Measurements from ENCODE around the gene SLC16A10. TPM values are rescaled to one million over a fixed set of nuclear protein-coding genes. Genes with fewer than 3 reads are reported as not detected.

Gene SLC16A10
- total RNA-seq, 1 experiment from 2014 or later: 2.9 TPM

DNA sequence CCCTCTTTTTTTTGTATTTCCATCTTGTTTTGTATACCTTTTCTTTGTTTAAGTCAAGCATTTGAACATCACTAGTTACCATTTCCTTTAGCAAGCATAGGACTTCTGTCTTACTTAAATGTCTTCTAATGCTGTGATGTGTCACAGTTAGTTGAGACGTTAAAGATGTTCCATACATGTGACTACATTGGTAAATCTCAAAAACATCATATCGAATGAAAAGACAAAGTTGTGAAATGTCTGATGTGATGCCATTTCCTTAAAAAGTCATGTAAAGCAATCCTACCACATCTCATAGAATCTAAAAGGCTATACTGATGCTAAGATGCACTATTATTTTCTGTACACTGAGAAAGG, 26.8 kb downstream of the SLC16A10 start:
- ChIA-PET POLR2A (ENCODE audit: unreplicated experiment) (no interaction called here), CTCF (no interaction called here)
- BruUV-seq (replicated peaks): no TSS peak
- Histone ChIP-seq H3K9me3 (ENCODE audit: low read length) (no peaks in the 10 kb centered on the region), H3F3A (ENCODE audit: low read length, unreplicated experiment) (no peaks in the 10 kb centered on the region), H3K4me1 (ENCODE audit: insufficient read depth, low read length) (no peaks in the 10 kb centered on the region), H3K9ac (ENCODE audit: low read length) (no peak overlapping the region), H4K20me1 (ENCODE audit: low read length) (no peaks in the 10 kb centered on the region), H2AFZ (ENCODE audit: low read length) (no peak overlapping the region), H3K36me3 (ENCODE audit: low read depth, low read length) (no peaks in the 10 kb centered on the region), H3K79me2 (ENCODE audit: low read length) (no peaks in the 10 kb centered on the region), H3K4me3 (ENCODE audit: low read length) (no peak overlapping the region), H3K9me2 (replicated peaks; ENCODE audit: low read length) (no peaks in the 10 kb centered on the region), H3K27ac (ENCODE audit: low read length) (no peak overlapping the region), H3K4me2 (ENCODE audit: low read length) (no peak overlapping the region), H3K27me3 (ENCODE audit: low read length) (no peaks in the 10 kb centered on the region)
- DNase-seq: no peak
- ATAC-seq: no peak
- TF ChIP-seq, protein P1, sequence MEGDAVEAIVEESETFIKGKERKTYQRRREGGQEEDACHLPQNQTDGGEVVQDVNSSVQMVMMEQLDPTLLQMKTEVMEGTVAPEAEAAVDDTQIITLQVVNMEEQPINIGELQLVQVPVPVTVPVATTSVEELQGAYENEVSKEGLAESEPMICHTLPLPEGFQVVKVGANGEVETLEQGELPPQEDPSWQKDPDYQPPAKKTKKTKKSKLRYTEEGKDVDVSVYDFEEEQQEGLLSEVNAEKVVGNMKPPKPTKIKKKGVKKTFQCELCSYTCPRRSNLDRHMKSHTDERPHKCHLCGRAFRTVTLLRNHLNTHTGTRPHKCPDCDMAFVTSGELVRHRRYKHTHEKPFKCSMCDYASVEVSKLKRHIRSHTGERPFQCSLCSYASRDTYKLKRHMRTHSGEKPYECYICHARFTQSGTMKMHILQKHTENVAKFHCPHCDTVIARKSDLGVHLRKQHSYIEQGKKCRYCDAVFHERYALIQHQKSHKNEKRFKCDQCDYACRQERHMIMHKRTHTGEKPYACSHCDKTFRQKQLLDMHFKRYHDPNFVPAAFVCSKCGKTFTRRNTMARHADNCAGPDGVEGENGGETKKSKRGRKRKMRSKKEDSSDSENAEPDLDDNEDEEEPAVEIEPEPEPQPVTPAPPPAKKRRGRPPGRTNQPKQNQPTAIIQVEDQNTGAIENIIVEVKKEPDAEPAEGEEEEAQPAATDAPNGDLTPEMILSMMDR (conservative IDR thresholded peaks at IDR 0.05; ENCODE audit: low read depth, low read length): no peak
- TF ChIP-seq EZH2phosphoT487 (IDR thresholded peaks at IDR 0.05; ENCODE audit: borderline replicate concordance, low read length): no peak
- TF ChIP-seq EZH2 (IDR thresholded peaks at IDR 0.05; ENCODE audit: low read length, unreplicated experiment): no peak
- intact Hi-C loops (cut with micrococcal nuclease): no loop called here

DNA sequence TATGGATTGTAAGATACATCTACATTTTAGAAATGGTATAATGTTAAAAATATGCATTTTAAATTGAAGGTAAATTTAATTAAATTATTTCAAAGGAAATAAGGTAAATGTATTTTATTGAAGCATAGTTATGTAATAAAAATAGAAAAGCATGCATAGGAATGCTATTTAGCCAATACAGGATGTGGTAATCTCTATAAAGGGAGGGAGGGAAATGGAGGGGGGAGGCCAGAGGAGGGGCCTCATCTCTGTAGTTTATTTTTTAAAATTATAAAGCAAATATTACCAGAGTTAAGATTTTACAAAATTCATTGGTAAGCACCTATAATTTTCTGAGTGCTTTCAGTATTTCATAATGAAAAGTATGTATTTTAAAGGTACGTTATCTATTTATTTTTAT, 27.2 kb downstream of the SLC16A10 start:
- Histone ChIP-seq H3K4me2 (ENCODE audit: low read length) (no peak overlapping the region), H3K36me3 (ENCODE audit: low read depth, low read length) (no peaks in the 10 kb centered on the region), H3K4me1 (ENCODE audit: insufficient read depth, low read length) (no peaks in the 10 kb centered on the region), H3K9ac (ENCODE audit: low read length) (no peak overlapping the region), H2AFZ (ENCODE audit: low read length) (no peak overlapping the region), H3K27me3 (ENCODE audit: low read length) (no peaks in the 10 kb centered on the region), H4K20me1 (ENCODE audit: low read length) (no peaks in the 10 kb centered on the region), H3K9me3 (ENCODE audit: low read length) (no peaks in the 10 kb centered on the region), H3F3A (ENCODE audit: low read length, unreplicated experiment) (no peaks in the 10 kb centered on the region), H3K27ac (ENCODE audit: low read length) (no peak overlapping the region), H3K79me2 (ENCODE audit: low read length) (no peaks in the 10 kb centered on the region), H3K4me3 (ENCODE audit: low read length) (no peak overlapping the region), H3K9me2 (replicated peaks; ENCODE audit: low read length) (no peaks in the 10 kb centered on the region)
- no TSS peak for BruUV-seq (replicated peaks)
- TF ChIP-seq, protein P1 (conservative IDR thresholded peaks at IDR 0.05; ENCODE audit: low read depth, low read length): no peak
- TF ChIP-seq EZH2 (IDR thresholded peaks at IDR 0.05; ENCODE audit: low read length, unreplicated experiment) (no peak), EZH2phosphoT487 (IDR thresholded peaks at IDR 0.05; ENCODE audit: borderline replicate concordance, low read length) (no peak)
- POLR2A ChIA-PET (ENCODE audit: unreplicated experiment): no interaction called here
- CTCF ChIA-PET: no interaction called here
- no peak for DNase-seq
- ATAC-seq: no peak
- intact Hi-C loops (cut with micrococcal nuclease): no loop called here

- Histone ChIP-seq H3K4me1 (ENCODE audit: insufficient read depth, low read length) (no peaks in the 10 kb centered on the region), H3K36me3 (ENCODE audit: low read depth, low read length) (no peaks in the 10 kb centered on the region), H3K79me2 (ENCODE audit: low read length) (no peaks in the 10 kb centered on the region), H3K4me3 (ENCODE audit: low read length) (no peak overlapping the region), H3K9me2 (replicated peaks; ENCODE audit: low read length) (no peaks in the 10 kb centered on the region), H3K4me2 (ENCODE audit: low read length) (no peak overlapping the region), H3K9ac (ENCODE audit: low read length) (no peak overlapping the region), H2AFZ (ENCODE audit: low read length) (no peak overlapping the region), H4K20me1 (ENCODE audit: low read length) (no peaks in the 10 kb centered on the region), H3K27me3 (ENCODE audit: low read length) (no peaks in the 10 kb centered on the region), H3F3A (ENCODE audit: low read length, unreplicated experiment) (no peaks in the 10 kb centered on the region), H3K27ac (ENCODE audit: low read length) (no peak overlapping the region), H3K9me3 (ENCODE audit: low read length) (no peaks in the 10 kb centered on the region)
- ATAC-seq: no peak
- POLR2A ChIA-PET (ENCODE audit: unreplicated experiment): no interaction called here
- intact Hi-C loops (cut with micrococcal nuclease): no loop called here
- no peak for DNase-seq
- no peak for TF ChIP-seq EZH2phosphoT487 (IDR thresholded peaks at IDR 0.05; ENCODE audit: borderline replicate concordance, low read length)
- BruUV-seq (replicated peaks): no TSS peak
- CTCF ChIA-PET: no interaction called here
Measured at GRCh38 chr6:111118826-111119225, 31.5 kb downstream of the SLC16A10 start.

Measured in PC-3 (cell line).